ENCODE data around the gene MTTP. TPM values are rescaled to one million over a fixed set of nuclear protein-coding genes. Genes with fewer than 3 reads are reported as not detected.

The MTTP gene
- total RNA-seq, 1 donor from 2014 or later = 0.80 TPM

DNA sequence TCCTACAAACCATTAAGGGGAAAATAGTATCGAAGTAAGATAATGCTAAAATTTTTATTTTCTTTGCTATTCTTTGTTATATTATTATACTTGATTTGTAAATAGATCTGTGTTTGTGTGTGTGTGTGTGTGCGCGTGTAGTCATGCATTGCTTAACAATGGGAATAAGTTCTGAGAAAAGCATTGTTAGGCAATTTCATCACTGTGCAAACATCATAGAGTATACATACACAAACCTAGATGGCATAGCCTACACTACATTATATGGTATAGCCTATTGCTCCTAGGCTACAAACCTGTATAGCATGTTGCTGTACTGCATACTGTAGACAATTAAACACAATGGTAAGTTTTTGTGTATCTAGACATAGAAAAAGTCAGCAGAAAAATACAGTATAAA is 17.1 kb downstream of the MTTP start:
- DNase-seq (ENCODE audit: low read depth) = no peak

DNA sequence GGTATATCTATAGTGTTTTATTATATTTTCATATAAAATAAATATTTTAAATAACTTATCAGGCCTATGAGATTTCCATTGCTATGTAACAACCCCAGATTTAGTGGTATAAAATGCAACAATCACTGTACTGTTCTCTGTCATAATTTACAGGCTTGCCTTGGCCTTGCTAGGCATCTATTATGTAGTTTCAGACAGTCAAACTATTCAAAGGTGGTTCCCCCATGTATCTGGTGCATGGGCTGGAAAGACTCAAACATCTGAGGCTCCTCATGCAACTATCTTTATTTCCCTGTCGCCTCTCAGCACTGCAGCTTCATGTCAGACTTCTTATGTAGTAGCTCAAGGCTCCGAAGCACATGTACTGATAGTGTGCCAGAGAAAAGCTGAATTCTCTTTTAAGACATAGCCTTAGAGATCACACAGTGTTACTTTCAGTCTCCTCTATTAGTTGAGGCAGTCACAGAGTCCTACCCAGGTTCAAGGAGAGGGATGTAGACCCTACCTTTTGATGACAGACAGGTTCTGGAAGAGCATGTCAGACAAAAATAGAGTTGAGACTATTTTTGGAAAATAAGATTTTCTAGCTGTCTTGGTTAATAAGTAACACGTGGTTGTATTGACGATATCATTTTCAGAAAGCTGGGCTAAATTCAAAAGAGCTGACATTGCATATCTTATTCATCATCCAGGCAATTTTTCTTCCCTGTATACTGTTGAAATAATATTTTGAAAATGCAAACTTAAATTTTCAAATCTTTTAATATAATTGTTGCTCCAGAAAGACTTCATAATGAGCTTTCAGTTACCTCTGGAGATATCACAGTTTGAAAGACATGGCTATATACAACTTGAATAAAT is 19.4 kb downstream of the MTTP start:
- DNase-seq (ENCODE audit: low read depth) = no peak

DNA sequence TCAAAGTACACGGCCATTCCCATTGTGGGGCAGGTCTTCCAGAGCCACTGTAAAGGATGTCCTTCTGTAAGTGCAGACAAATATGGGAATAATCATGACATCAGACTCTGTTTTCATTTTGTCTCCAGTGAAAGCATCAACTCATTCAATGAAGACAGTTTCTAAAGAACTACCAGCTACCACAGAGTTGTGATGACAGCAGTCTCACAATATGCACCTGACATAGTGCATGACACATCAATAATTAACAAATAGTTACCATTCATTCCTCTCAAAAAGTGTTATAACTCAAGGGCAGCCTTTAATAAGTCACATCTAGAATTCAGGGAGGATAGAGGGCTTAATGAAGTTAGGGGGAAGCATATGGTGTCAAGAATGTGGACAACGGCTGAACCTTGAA is 20.2 kb downstream of the MTTP start:
- no peak for DNase-seq (ENCODE audit: low read depth)

DNA sequence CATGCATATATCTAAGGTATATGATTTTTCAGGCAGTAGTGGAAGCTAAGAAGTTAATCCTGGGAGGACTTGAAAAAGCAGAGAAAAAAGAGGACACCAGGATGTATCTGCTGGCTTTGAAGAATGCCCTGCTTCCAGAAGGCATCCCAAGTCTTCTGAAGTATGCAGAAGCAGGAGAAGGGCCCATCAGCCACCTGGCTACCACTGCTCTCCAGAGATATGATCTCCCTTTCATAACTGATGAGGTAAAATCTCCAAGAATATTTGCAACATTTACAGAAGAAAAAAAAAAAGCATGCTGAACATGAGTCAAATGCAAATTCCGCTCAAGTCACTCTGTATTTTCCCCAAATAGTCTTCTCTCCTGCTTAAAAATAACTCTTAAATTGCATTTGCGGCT is 32.1 kb downstream of the MTTP start:
- DNase-seq (ENCODE audit: low read depth) = no peak

DNA sequence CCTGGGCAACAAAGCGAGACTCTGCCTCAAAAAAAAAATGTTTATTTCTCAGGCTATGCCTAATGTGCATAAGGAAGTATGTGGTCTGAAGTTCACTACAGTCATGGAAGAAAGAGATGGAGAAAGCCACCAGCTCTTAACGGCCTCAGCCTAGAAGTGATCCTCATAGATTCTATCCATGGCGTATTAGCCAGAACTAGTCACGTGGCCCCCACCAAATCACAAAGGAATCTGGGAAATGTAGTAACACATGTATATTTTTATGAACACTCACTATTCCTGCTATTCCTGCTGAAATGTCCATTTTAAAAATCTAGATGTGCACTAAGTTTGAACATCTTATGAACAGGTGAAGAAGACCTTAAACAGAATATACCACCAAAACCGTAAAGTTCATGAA is 33.8 kb downstream of the MTTP start:
- DNase-seq (ENCODE audit: low read depth) = no peak

DNA sequence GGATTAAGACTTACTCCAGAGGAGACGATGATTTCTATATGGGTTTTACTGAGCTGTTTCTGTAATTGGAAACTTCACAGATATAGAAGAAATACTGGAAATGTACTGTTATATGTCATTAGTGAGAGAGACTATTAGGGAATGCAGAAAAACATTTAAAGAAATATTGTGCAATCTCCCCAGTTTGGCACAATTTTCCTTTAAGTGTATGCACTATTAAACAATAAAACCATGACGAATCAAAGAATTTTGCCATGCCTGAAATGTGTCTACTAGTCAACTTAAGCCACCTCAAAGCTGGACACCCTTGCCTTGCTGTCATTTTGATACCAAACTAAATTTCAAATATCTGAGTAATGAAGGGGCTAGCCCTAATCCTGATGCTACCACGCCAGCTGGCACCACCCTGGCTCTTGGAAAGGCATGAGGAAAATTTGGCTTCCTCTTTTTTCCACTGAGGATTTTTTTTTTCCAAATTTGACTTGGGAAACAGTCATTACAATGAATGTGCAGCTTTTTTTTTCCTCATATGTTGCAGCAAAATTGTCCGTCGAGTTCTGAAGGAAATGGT is 36.1 kb downstream of the MTTP start:
- peak; percentile 17 for DNase-seq (ENCODE audit: low read depth)

DNA sequence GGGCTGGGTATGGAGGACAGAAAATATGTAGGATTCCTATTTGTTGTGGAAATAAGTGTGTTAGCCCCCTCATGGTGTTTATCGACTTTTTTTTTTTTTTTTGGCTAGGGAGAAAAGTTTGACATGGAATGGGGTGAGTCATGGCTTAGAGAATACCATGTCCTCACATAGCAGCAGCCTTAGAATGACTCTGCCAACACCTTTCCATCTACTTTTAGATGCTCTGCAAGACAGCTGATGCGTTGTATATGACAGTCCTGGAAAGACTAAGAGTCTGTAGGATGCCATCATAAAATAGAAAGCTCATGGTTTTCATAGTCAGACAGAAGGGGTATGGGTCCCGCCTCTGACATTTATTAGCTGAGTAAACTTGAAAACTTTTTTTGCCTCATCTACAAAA is 37.7 kb downstream of the MTTP start:
- DNase-seq (ENCODE audit: low read depth) = no peak

DNA sequence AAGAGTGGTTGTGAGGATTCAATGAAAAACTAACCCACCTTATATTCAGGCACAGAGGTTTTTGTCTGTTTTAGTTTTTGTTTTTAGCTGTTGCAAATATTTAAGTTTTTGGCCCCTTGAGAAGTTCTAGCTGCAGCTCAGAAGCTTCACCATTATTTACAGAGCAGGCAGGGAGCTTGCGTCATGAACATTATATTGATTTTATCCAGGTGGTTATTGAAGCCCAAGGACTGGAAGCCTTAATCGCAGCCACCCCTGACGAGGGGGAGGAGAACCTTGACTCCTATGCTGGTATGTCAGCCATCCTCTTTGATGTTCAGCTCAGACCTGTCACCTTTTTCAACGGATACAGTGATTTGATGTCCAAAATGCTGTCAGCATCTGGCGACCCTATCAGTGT is 38.1 kb downstream of the MTTP start:
- DNase-seq (ENCODE audit: low read depth) = no peak

DNA sequence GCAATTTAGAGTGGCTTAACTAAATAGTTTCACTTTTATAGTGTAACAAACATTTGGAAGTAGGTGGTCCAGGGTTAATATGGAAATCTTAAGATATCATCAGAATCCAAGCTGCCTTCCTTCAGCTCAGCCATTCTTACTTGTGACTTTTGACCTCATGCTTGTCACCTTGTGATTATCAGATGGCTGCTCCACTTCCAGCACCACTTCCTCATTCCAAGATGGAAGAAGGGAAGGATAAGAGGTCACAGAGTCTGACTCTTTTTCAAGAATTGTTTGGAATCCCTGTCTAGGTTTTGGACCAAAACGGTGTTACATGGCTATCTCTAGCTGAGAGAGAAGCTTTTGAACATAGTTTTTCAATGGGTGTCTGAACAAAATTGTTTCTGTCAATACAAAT is 39.9 kb downstream of the MTTP start:
- no peak for DNase-seq (ENCODE audit: low read depth)

DNA sequence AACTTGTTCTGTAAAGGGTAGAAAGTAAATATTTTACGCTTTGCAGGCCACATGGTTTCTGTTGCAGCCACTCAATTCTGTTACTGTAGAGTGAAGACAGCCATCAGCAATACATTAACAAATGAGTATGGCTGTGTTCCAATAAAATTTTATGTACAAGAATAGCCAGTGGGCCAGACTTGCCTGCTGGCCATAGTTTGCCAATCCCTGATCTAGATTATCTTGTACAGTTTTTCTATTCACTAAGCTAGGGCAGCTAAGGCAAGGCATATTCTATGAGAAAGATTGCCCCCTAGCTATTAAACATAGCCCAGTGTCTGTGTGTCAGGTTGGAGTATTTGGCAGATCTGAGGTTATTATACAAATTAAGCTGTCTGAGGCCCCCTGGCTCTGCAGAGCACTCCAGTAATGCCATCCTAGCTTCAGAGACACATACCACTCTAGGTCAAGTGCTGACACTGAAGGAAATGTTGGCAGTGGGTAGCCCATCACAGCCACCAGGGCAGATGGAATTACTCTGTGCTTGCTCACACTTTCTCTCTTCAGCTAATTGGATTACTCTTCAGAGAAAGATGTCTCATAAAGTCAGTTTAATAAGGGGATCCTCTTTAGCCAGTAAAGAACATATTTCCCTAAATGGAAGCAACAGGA is 40.7 kb downstream of the MTTP start:
- DNase-seq (ENCODE audit: low read depth) = peak; percentile 25

DNA sequence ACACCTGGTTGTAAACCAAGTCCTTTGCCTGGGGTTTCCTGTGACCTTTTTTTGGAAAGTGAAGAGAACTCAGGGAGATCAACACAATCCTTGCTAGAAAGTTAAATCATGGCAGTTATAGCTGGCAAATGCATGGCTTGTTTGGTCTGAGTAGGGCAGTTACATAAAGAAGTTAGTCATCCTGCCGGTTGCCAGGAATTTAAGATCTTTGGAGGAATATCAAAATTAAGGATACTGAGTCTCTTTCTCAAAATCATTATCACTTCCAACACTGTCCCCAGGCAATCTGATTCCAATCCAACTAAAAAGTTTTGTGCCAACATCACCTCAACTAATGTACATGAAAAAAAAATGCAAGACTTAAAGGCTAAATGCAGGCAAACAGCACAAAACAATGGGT is 42.8 kb downstream of the MTTP start:
- no peak for DNase-seq (ENCODE audit: low read depth)

DNA sequence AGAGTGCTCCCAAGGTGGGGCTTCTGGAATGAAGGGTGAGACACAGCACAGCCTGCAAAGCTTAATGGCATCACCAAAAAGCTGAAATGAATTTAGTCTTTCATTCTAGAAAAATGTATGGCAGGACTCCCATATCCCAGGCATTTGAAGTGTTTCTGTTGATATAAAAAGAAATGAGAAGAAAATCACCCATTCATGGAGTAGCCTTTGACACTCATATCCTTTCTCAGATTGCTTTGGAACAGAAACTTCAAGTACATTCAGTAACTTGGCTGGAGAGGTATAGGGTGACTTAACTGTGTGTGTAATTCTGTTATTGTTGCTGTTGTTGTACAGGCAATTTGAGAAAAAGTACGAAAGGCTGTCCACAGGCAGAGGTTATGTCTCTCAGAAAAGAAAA is 47.7 kb downstream of the MTTP start:
- no peak for DNase-seq (ENCODE audit: low read depth)

DNA sequence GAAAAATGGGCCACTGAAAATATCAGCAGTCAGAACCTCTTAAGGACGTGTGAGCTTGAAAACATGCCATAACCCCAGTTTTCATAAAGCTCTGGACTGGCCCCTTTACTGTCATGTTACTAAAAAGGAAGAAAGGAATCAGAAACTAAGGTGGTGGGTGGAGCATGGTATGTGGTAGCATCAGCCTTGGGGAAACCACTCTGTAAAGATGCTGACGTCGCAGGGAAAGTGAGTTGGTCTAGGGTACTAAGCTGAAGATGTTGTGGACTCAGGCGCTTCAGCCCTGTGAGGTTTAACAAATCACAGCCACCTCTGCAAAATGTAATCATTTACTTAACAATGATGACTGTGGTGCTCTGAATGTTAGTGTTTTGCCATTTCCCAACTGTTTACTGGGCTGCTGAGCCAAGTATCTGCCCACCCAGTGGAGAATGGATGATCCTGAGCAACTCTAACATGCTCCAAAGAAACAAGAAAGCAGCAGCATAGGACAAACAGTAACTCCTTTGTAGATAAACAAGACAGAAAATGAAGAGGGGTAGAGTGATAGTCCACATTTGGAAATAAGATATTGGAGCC is 49.6 kb downstream of the MTTP start:
- DNase-seq (ENCODE audit: low read depth) = no peak

DNA sequence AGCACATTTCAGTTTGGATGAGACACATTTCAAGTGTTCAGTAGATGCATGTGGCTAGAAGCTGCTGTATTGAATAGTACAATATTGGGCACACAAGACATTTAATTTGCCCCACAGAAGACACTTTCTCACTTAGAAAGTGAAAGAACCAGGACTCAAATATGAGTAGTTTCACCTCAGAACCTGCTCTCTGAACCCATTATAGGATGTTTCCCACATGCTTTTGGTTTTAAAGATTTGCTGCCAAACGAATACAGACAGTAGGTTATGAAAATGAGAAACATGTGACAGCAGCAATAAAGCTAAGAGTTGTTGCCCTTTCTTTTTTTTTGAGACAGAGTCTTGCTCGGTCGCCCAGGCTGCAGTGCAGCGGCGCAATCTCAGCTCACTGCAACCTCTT is 50.7 kb downstream of the MTTP start:
- no peak for DNase-seq (ENCODE audit: low read depth)

DNA sequence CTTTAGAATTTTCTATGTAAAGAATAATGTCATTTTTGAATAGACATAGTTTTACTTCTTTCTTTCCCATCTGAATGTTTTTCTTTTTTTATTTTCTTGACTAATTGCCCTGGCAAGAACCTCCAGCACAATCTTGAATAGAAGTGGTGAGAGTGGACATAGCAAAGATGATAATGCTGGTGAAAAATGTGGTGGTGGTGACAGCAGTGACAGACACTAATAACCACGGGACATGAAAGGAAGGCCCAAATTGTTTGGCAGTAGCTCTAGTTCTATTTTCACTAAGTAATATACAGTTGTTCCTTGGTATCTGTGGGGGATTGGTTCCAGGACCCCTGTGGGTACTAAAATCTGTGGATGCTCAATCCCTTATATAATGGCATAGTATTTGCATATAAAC is 53.4 kb downstream of the MTTP start:
- DNase-seq (ENCODE audit: low read depth) = peak; percentile 22

DNA sequence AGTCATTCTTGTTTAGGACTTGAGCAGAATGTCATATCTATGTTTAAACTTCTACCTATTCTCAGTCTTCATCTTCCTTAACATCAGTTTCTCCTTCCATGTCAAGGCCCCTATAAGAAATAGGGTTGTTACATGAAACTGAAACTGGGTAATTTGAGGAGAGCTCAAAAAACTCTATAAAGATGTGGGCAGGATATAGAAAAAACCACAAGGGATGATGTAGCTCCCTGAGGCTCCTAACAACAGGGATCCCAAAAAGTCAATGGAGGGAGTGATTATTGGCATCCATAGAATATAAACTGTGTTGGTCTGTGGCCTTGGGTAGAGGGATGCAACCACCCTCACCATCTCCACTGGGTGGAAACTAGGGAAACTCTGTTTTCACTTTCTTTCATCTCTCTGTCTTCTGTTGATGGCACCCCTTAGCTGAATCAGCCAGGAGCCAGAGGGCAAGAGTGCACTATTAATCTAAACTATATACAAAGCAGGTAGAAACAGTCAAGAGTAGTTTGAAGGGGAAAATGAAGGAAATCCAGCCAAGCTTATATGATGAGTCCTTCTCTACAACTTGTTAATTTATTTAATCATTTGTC is 55.4 kb downstream of the MTTP start:
- no peak for DNase-seq (ENCODE audit: low read depth)

DNA sequence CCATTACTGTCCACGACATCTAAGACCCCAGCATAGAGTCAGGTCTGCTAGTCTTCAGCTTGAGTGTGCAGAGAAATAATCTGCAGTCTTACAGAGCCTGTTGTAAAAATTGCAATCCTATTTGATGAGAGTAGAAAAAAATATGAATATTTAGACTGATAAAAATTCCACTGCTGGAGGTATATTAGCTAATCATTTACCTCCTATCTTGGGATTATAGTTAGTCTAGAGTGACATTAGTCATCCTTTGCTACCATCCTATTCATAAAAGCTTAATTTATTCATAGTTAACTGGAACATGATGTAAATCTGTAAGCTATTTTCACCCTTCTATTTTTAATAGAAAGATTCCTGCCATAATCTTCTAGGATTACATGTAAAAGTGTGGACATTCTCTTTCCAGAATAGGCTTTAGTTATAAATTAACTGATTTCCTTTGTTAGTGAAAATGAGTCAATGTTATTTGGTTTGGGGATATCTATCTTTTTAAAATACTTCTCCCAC is 56.3 kb downstream of the MTTP start:
- no peak for DNase-seq (ENCODE audit: low read depth)

DNA sequence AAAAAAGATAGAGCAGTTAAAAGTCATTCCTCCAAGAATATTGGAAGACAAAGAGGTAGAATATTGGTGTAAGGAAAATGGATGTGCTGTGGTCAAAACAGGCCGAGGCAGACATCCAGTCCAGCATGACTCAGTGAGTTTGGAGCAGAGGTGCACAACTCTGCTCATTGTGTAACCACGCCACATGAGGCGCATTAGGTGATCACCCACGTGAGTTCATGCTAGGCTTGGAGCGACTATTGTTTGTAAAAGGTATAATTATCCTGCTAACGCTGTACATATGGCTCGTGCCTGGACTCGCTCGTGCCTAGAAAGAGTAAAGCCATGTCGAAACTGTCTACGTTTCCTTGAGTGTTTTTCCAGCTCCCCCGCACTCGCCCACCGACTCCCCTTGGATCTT is 59.1 kb downstream of the MTTP start:
- no peak for DNase-seq (ENCODE audit: low read depth)

DNA sequence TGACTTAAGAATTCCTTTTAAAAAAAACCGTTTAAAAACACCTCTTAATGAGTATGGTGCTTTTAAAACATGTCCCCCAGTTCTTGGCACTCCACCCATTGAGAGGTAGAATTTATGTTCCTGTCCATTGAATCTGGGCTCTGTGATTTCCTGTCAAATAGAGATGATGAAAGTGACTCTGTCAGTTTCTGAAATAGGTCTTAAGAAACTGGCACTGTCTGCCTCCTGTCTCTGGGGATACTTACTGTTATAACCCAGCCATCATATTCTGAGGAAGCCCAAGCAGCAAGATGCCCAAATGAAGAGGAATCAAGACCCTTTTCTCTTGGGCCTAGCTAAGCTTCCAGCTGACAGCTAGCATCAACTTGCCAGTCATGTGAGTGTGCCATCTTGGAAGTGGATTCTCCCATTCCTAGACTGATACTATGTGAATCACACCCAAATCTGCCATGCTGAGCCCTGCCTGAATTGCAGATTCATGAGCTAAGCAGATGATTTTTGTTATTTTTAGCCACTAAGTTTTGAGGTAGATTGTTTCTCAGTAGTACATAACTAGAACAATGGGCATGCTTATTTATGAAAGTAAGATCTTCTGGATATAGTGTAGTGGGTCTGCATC is 60.2 kb downstream of the MTTP start:
- DNase-seq (ENCODE audit: low read depth) = no peak

DNA sequence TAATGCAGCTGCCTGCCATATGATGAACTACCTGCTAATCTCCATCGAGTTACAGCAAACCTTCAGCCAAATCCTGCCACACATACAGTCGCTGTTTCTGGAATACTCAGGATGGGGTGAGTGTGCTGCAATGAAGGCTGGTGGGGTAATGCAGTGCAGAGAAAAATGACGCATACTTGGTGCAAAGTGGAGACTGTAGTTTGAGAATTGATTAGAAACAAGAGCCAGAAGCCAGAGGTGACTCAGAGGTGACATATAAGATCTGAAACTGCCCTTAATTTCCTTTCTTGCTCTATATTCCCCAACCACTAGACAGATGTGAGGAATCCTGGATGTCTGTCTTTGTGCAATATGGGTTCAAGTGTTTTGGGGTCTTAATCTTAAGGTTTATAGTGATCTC is 61.0 kb downstream of the MTTP start:
- no peak for DNase-seq (ENCODE audit: low read depth)

DNA sequence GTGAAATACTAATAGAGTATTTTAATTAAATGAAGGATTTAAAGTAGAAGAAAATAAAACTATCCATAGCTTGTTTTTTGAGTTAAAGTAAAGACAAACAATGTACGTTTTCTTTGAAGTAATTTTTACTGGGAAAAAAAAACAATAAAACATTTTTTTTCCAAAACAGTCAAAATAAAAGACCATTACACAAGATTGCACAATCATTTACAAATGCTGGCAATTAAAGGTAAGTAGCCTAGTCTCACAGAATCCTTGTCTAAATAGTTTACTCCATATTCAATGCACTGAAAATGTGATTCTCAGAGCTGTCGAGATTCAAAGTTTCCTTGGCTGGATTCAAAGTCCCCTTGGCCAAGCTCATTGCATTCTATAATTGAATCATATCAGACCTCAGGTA is 61.8 kb downstream of the MTTP start:
- no peak for DNase-seq (ENCODE audit: low read depth)
